HG02678 (cell line): ENCODE measurements around the gene RSPO4.

Source experiments
- ATAC-seq: cut with Tn5 transposase; IDR thresholded peaks from one replicate; pipeline ENCODE4 v1.9.1; 2021; ENCODE audit warnings: mild to moderate bottlenecking, moderate library complexity; ENCODE audit not compliant: unreplicated experiment

Gene RSPO4

GRCh38 chr20:944774-945410 lies 57.2 kb downstream of the RSPO4 start:
- no peak for ATAC-seq

GRCh38 chr20:944148-944547 lies 58.0 kb downstream of the RSPO4 start:
- ATAC-seq: no peak

GRCh38 chr20:942611-943010 lies 59.5 kb downstream of the RSPO4 start:
- no peak for ATAC-seq

- ATAC-seq: no peak
These were observed 61.2 kb downstream of the RSPO4 start for GRCh38 chr20:940926-941325.

- no peak for ATAC-seq
These were observed 62.5 kb downstream of the RSPO4 start for GRCh38 chr20:939606-940005.

GRCh38 chr20:934186-934840 lies 67.8 kb downstream of the RSPO4 start:
- no peak for ATAC-seq

- ATAC-seq: no peak
These were observed 69.1 kb downstream of the RSPO4 start for GRCh38 chr20:933029-933428.

GRCh38 chr20:931401-931800 lies 70.7 kb downstream of the RSPO4 start:
- no peak for ATAC-seq

GRCh38 chr20:926670-927069 lies 75.4 kb downstream of the RSPO4 start:
- ATAC-seq: no peak

GRCh38 chr20:925516-925915 lies 76.6 kb downstream of the RSPO4 start:
- no peak for ATAC-seq

- ATAC-seq: no peak
These were observed 77.5 kb downstream of the RSPO4 start for GRCh38 chr20:924639-925038.

- ATAC-seq: no peak
These were observed 79.3 kb downstream of the RSPO4 start for GRCh38 chr20:922781-923180.

GRCh38 chr20:921068-921467 lies 81.0 kb downstream of the RSPO4 start:
- no peak for ATAC-seq

GRCh38 chr20:920311-920710 lies 81.8 kb downstream of the RSPO4 start:
- ATAC-seq: no peak

GRCh38 chr20:919491-919916 lies 82.6 kb downstream of the RSPO4 start:
- no peak for ATAC-seq

GRCh38 chr20:917416-917815 lies 84.7 kb downstream of the RSPO4 start:
- ATAC-seq: no peak

GRCh38 chr20:916825-917224 lies 85.3 kb downstream of the RSPO4 start:
- no peak for ATAC-seq

- no peak for ATAC-seq
These were observed 85.8 kb downstream of the RSPO4 start, which contains the start of gene ANGPT4 for GRCh38 chr20:916125-916799. Gene ANGPT4 (minus strand): TSS chr20:916334. CDS start chr20:916214, 120 bp downstream.

GRCh38 chr20:914727-915498 lies 87.2 kb downstream of the RSPO4 start:
- ATAC-seq: no peak

- ATAC-seq: no peak
These were observed 88.7 kb downstream of the RSPO4 start for GRCh38 chr20:913306-913849.
